GM21825 (cell line): ENCODE results near the gene NCAPH2.

Experiments used
- ATAC-seq: cut with Tn5 transposase; IDR thresholded peaks from one replicate; pipeline ENCODE4 v1.9.1; 2021; ENCODE audit warnings: mild to moderate bottlenecking, moderate library complexity; ENCODE audit not compliant: unreplicated experiment

NCAPH2 gene

GRCh38 chr22:50507991-50508884 is at the start of gene NCAPH2:
TSS of gene NCAPH2 (plus strand) at chr22:50508224. CDS start at chr22:50508338, 114 bp downstream.
- ATAC-seq: peak; percentile 45

GRCh38 chr22:50459016-50459415 is 49.0 kb upstream of the NCAPH2 start:
- ATAC-seq: no peak

- ATAC-seq: no peak
These were observed 48.4 kb upstream of the NCAPH2 start for GRCh38 chr22:50459496-50460140.

- ATAC-seq: no peak
These were observed 47.1 kb upstream of the NCAPH2 start for GRCh38 chr22:50460938-50461337.

GRCh38 chr22:50461536-50461935 is 46.5 kb upstream of the NCAPH2 start:
- no peak for ATAC-seq

- ATAC-seq: no peak
These were observed 46.0 kb upstream of the NCAPH2 start for GRCh38 chr22:50461979-50462540.

- ATAC-seq: no peak
These were observed 44.7 kb upstream of the NCAPH2 start for GRCh38 chr22:50463188-50463900.

GRCh38 chr22:50464451-50464850 is 43.6 kb upstream of the NCAPH2 start:
- no peak for ATAC-seq

GRCh38 chr22:50465066-50465930 is 42.7 kb upstream of the NCAPH2 start:
- no peak for ATAC-seq

- ATAC-seq: no peak
These were observed 40.7 kb upstream of the NCAPH2 start for GRCh38 chr22:50467341-50467740.

GRCh38 chr22:50467773-50468440 is 40.1 kb upstream of the NCAPH2 start:
- ATAC-seq: no peak

GRCh38 chr22:50468626-50469025 is 39.4 kb upstream of the NCAPH2 start:
- ATAC-seq: no peak

GRCh38 chr22:50469377-50470305 is 38.4 kb upstream of the NCAPH2 start:
- ATAC-seq: peak; percentile 47

GRCh38 chr22:50470491-50470890 is 37.5 kb upstream of the NCAPH2 start:
- no peak for ATAC-seq

- no peak for ATAC-seq
These were observed 36.7 kb upstream of the NCAPH2 start for GRCh38 chr22:50471197-50471847.

- ATAC-seq: no peak
These were observed 36.1 kb upstream of the NCAPH2 start for GRCh38 chr22:50471962-50472361.

- ATAC-seq: no peak
These were observed 34.9 kb upstream of the NCAPH2 start for GRCh38 chr22:50473088-50473487.
